Kidney (tissue), 14 donors: ENCODE measurements around the gene COL16A1. TPM values are rescaled to one million over a fixed set of nuclear protein-coding genes. Genes with fewer than 3 reads are reported as not detected.

Experiments used
- DNase-seq, 5 donors: peaks; one replicate each; pipeline ENCODE4 v3.0.0-alpha.2; 2013 to 2020
- FAIRE-seq: peaks from 2 replicates; lab custom pipeline; 2012; peaks lifted over from hg19 to GRCh38; lab: Jason Lieb, UNC
- H3K27ac ChIP-seq, 2 donors: one replicate each; pipeline ENCODE4 v1.7.0; 2013; ENCODE audit warnings: low read depth in 2 of 2, low read length in 2 of 2, inconsistent platforms in 1 of 2
- H3K27me3 ChIP-seq: one replicate; pipeline ENCODE4 v1.7.1; 2013; ENCODE audit warnings: low read length, inconsistent platforms; ENCODE audit not compliant: control insufficient read depth, insufficient read depth
- H3K36me3 ChIP-seq, 3 donors: one replicate each; pipeline versions ENCODE4 v1.7.0 to v1.7.1; 2013; ENCODE audit warnings: low read length in 3 of 3, control low read depth in 1 of 3, inconsistent platforms in 1 of 3; ENCODE audit not compliant: insufficient read depth in 3 of 3, control insufficient read depth in 2 of 3
- H3K4me1 ChIP-seq, 3 donors: one replicate each; pipeline versions ENCODE4 v1.7.0 to v1.7.1; 2013; ENCODE audit warnings: low read length in 3 of 3, inconsistent platforms in 1 of 3, low read depth in 1 of 3; ENCODE audit not compliant: control insufficient read depth in 2 of 3, insufficient read depth in 2 of 3
- H3K4me3 ChIP-seq, 3 donors: one replicate each; pipeline versions ENCODE4 v1.7.0 to v1.8.1; 2013; ENCODE audit warnings: low read length in 3 of 3, control low read depth in 1 of 3, inconsistent platforms in 1 of 3
- H3K9ac ChIP-seq, 3 donors: one replicate each; pipeline versions ENCODE4 v1.7.0 to v1.7.1; 2013; ENCODE audit warnings: low read length in 3 of 3, control low read depth in 1 of 3, inconsistent platforms in 1 of 3
- H3K9me3 ChIP-seq, 3 donors: one replicate each; pipeline versions ENCODE4 v1.7.0 to v1.7.1; 2013; ENCODE audit warnings: low read length in 3 of 3, control low read depth in 1 of 3, inconsistent platforms in 1 of 3; ENCODE audit not compliant: control insufficient read depth in 2 of 3, insufficient read depth in 1 of 3
- CTCF ChIP-seq: IDR thresholded peaks from 3 replicates; pipeline ENCODE4 v1.5.1; 2012; ENCODE audit warnings: mild to moderate bottlenecking, moderate library complexity, borderline replicate concordance; ENCODE audit not compliant: insufficient read depth; ENCODE audit errors: extremely low read depth
- intact Hi-C: fragments of 100-400 bp; cut with DNase I; formaldehyde crosslinking; loops from one replicate; pipeline ENCODE4 v1.11.1; 2022
- polyA plus RNA-seq: library from polyadenylated mRNA; stranded (reverse); fragments of 350-450 nt; fragmentation: Illumina TruSeq; extraction: RNeasy Lipid Tissue Mini Kit (QIAGEN cat#74804); gene quantifications from one replicate; pipeline ENCODE4 v1.2.3, GENCODE V29; 2014; ENCODE audit warnings: low read depth, low replicate concordance; ENCODE audit not compliant: insufficient read depth
- total RNA-seq: library from RNA; stranded (reverse); fragmentation: NEBNext Ultra II Directional; extraction: Animal tissue kit (Norgen Biotek cat#: 25700); gene quantifications from one replicate; pipeline ENCODE4 v1.2.1, GENCODE V29; 2021
- donor health status: control.
- donor health status: control.
- donor health status: control.
- donor health status: control.
- donor health status: control.
- donor health status: DM: yes; HTN: yes; CAD: no.
- donor health status: Normal renal cell carcinoma (clear cell type).

COL16A1 gene
- total and polyA plus RNA-seq, 2 donors from 2014 or later: 9.2 to 29.0 TPM

- H3K9ac ChIP-seq: no peak overlapping the region
- intact Hi-C loops: no loop called here
- DNase-seq (peak in 1 of 5 donors; percentile 49), FAIRE-seq (no peak)
- H3K4me3 ChIP-seq: no peak overlapping the region
- no peak for TF ChIP-seq CTCF
- H3K27ac ChIP-seq: no peak overlapping the region
- no peaks in the 10 kb centered on the region for H3K9me3 ChIP-seq
- no peaks in the 10 kb centered on the region for H3K27me3 ChIP-seq
- H3K36me3 ChIP-seq: no peaks in the 10 kb centered on the region
- peaks cover 0 to under 1% (median 0%) of the 10 kb centered on the region in 3 donors for H3K4me1 ChIP-seq
Measured at GRCh38 chr1:31695327-31695726, 8.5 kb downstream of the COL16A1 start.

- Histone ChIP-seq H3K4me3 (no peak overlapping the region), H3K4me1 (no peaks in the 10 kb centered on the region), H3K36me3 (no peaks in the 10 kb centered on the region), H3K27ac (no peak overlapping the region), H3K9me3 (no peaks in the 10 kb centered on the region), H3K27me3 (no peaks in the 10 kb centered on the region), H3K9ac (no peak overlapping the region)
- intact Hi-C loops: no loop called here
- TF ChIP-seq CTCF: no peak
- no peak for FAIRE-seq
- peak in 1 of 5 donors; percentile 50 for DNase-seq
Measured at GRCh38 chr1:31694964-31695313, 8.9 kb downstream of the COL16A1 start.

- no peak overlapping the region for H3K9ac ChIP-seq
- no peaks in the 10 kb centered on the region for H3K27me3 ChIP-seq
- H3K9me3 ChIP-seq: no peaks in the 10 kb centered on the region
- intact Hi-C loops: no loop called here
- peak in 1 of 5 donors; percentile 34 for DNase-seq
- no peaks in the 10 kb centered on the region for H3K4me1 ChIP-seq
- H3K27ac ChIP-seq: no peak overlapping the region
- FAIRE-seq: no peak
- H3K4me3 ChIP-seq: no peak overlapping the region
- no peaks in the 10 kb centered on the region for H3K36me3 ChIP-seq
- no peak for TF ChIP-seq CTCF
Measured at GRCh38 chr1:31694069-31694963, 9.5 kb downstream of the COL16A1 start.
